ENCODE results near the gene HOXB4. TPM values are rescaled to one million over a fixed set of nuclear protein-coding genes. Genes with fewer than 3 reads are reported as not detected.
A peak's percentile ranks its signal among the peaks of the same experiment; 100 is the strongest.

The HOXB4 gene
- total and polyA plus RNA-seq, 10 of the 15 experiments (the other 5 are each of a cell fraction or from before 2014, with no cell fraction given): 0.35 to 5.8 (median 3.0) TPM

DNA sequence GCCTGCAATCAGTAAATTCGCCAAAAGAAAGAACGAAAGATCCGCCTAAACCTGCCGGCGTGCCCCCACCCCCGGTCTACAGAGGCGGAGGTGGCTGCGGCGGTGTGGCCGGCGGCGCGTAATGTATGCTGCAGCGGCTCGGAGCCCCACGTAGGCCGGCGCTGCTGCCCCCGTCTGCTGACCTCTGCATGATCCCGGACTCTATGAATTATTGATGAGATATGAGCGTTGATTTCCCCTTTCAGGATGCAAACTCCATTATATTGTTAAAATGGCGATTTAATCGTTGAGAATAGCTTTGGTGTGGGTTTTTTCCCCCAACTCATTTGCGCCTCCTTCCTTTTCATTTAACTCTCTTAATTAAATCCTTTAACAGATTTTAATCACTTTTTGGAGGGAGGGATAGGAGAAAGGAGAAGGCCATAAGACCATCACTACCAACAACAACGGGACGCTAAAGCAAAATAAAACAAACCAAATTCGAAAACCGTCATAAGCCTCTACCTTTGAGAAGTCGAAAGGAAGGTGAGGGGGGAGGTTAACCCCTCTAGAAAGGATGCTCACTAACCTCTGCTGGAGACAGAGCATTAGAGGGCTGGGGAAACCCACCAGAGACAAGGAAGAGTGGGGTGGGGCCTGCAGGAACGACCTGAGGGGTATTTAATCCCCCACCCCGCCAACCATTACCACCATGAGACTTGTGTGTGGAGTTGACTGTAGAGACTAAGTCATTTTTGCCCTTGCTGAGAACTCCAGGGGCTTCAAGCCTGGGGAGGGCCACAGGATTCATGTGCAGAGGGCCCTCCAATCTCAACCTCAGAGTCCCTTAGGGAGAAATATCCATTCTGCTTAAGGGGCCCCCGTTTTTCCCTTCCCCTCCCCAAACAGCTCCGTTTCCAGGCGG is 8.5 kb upstream of the HOXB4 start:
- ChIA-PET SMC1A (ENCODE audit: uncharacterized antibody, unreplicated experiment) (interaction anchor here (0.5 to 3.0 kb wide), 9 partner anchors 94 to 500 kb away, joined by 3 to 23 read pairs (median 6); no protein-coding TSS in a partner anchor), POLR2A (interaction anchor here (1.0 kb wide), 1 partner anchor 305 kb away, joined by 3 read pairs; no protein-coding TSS in a partner anchor), CTCF (interaction anchor here (0.9 to 3.3 kb wide), 10 partner anchors 93 to 616 kb away, joined by 3 to 22 read pairs (median 4); partner anchors contain the start of gene CDK5RAP3), RAD21 (ENCODE audit: unreplicated experiment) (interaction anchor here (1.0 to 2.6 kb wide), 9 partner anchors 32 to 371 kb away, joined by 3 to 13 read pairs (median 5); no protein-coding TSS in a partner anchor)
- Histone ChIP-seq H3K4me3 (peak overlapping the region; percentile 64), H3K27me3 (replicated peaks in 1 of 2; ENCODE audit: control insufficient read depth in 2 of 2, insufficient read depth in 2 of 2, low read length in 1 of 2) (peaks cover 0 to 4% of the 10 kb centered on the region in 2 experiments; a peak in 1 of 4 replicates), H3K4me1 (ENCODE audit: control insufficient read depth, insufficient read depth, low read length) (peaks cover 3% of the 10 kb centered on the region), H3K4me2 (ENCODE audit: control insufficient read depth, insufficient read depth) (peak overlapping the region; percentile 99), H2AFZ (ENCODE audit: control insufficient read depth, low read depth, low read length) (peak overlapping the region; percentile 80; the same call in 1 of the 2 replicates), H3K27ac (ENCODE audit: control insufficient read depth, insufficient read depth) (no peak overlapping the region), H3K36me3 (ENCODE audit: control insufficient read depth in 2 of 2, insufficient read depth in 2 of 2, low read length in 1 of 2) (no peaks in the 10 kb centered on the region), H4K20me1 (ENCODE audit: control insufficient read depth, insufficient read depth) (no peaks in the 10 kb centered on the region), H3K9ac (ENCODE audit: control insufficient read depth, insufficient read depth, low read length) (0 out of 2 replicates have a peak overlapping the region, but pooled peaks have one; percentile 60), H3K79me2 (ENCODE audit: control insufficient read depth, insufficient read depth, low read length) (no peaks in the 10 kb centered on the region), H3K9me3 (replicated peaks; ENCODE audit: control insufficient read depth, insufficient read depth, low read length) (no peaks in the 10 kb centered on the region)
- intact Hi-C loops (cut with micrococcal nuclease; ENCODE audit: unreplicated experiment) (no loop called here), in situ Hi-C loops (cut with MboI) (no loop called here)
- FAIRE-seq (peak; percentile 54), DNase-seq (ENCODE audit: low read depth, low spot score) (no peak), ATAC-seq (peak; percentile 59)
- no TSS peak for BruUV-seq (replicated peaks)
- no peak for TF ChIP-seq STAT1 (conservative IDR thresholded peaks at IDR 0.05)
- TF ChIP-seq EGR1 (IDR thresholded peaks at IDR 0.05; ENCODE audit: borderline replicate concordance in 1 of 2, low read depth in 2 of 2, low read length in 2 of 2): peak in 1 of 2 experiments; percentile 66; a peak in 1 of 3 replicates
- 0 out of 2 replicates have a peak, but pooled peaks have one; percentile 12 for TF ChIP-seq CBFB (IDR thresholded peaks at IDR 0.05; ENCODE audit: low read depth)
- 0 out of 2 replicates have a peak, but pooled peaks have one; percentile 23 for TF ChIP-seq NR2F1 (conservative IDR thresholded peaks at IDR 0.05)
- WGBS (ENCODE audit: insufficient coverage, insufficient replicate concordance, low lambda C conversion rate, missing lambda C conversion rate): 9% methylated on average over 34 of the region's 34 CpGs

All from GM12878 (cell line).